AG04450 (cell line): ENCODE measurements around the gene CDC42EP1. TPM values are rescaled to one million over a fixed set of nuclear protein-coding genes. Genes with fewer than 3 reads are reported as not detected.

Source experiments
- CTCF ChIA-PET: fragments of 300-600, 350-600 bp; formaldehyde crosslinking; extraction: SDS; loops from one replicate; lab custom pipeline; 2022; ENCODE audit warnings: antibody characterized with exemption, inconsistent platforms; lab: Charles Lee
- POLR2A ChIA-PET: fragments of 350-600 bp; formaldehyde crosslinking; extraction: SDS; loops from one replicate; lab custom pipeline; 2021; ENCODE audit warnings: antibody characterized with exemption, inconsistent platforms; lab: Yijun Ruan, JAX
- DNase-seq: peaks from one replicate; pipeline ENCODE4 v3.0.0-alpha.2; 2011; ENCODE audit warnings: low read depth, low spot score
- H3K27ac ChIP-seq: one replicate; pipeline ENCODE4 v1.5.1; 2012; ENCODE audit warnings: low read depth, low read length, control low read depth
- H3K27me3 ChIP-seq: one replicate; pipeline ENCODE4 v1.6.0; 2012; ENCODE audit warnings: low read length; ENCODE audit not compliant: control insufficient read depth, insufficient read depth
- H3K4me3 ChIP-seq: 2 replicates; pipeline ENCODE4 v1.5.1; 2011; ENCODE audit warnings: mild to moderate bottlenecking, low read depth, low read length, control low read depth
- H3K9me3 ChIP-seq: 2 replicates; pipeline ENCODE4 v1.5.1; 2012; ENCODE audit warnings: low read length; ENCODE audit not compliant: control insufficient read depth, insufficient read depth
- CTCF ChIP-seq: IDR thresholded peaks from 2 replicates; pipeline ENCODE4 v1.5.1; 2011; ENCODE audit warnings: low read depth, low read length, control low read depth, inconsistent platforms
- polyA plus RNA-seq: library from polyadenylated mRNA; depleted of rRNA; stranded (reverse); fragments of >200 nt; gene quantifications from 2 replicates; pipeline ENCODE4 v1.2.3, GENCODE V29; 2011

Gene CDC42EP1
- polyA plus RNA-seq, 1 experiment, result 13.0 TPM

- CTCF ChIA-PET, result interaction anchor here (1.1 kb wide), 1 partner anchor 12 kb away, joined by 3 read pairs; no protein-coding TSS in a partner anchor
These were observed 5.3 kb upstream of the CDC42EP1 start for GRCh38 chr22:37555029-37555428.

GRCh38 chr22:37556710-37557109, 3.6 kb upstream of the CDC42EP1 start:
- DNase-seq, result no peak
- no peak overlapping the region for H3K4me3 ChIP-seq
- peaks cover 3% of the 10 kb centered on the region for H3K27me3 ChIP-seq
- no peak overlapping the region for H3K27ac ChIP-seq
- ChIA-PET POLR2A (no interaction called here), CTCF (interaction anchor here (1.1 to 2.5 kb wide), 2 partner anchors 12 to 50 kb away, joined by 7 read pairs; no protein-coding TSS in a partner anchor)
- TF ChIP-seq CTCF, result no peak
- H3K9me3 ChIP-seq, result no peaks in the 10 kb centered on the region; the same call in 1 of the 2 replicates

More at GRCh38 chr22:37555029-37555428, 5.3 kb upstream of the CDC42EP1 start:
- Histone ChIP-seq H3K9me3 (no peaks in the 10 kb centered on the region), H3K27ac (no peak overlapping the region), H3K4me3 (no peak overlapping the region), H3K27me3 (peaks cover 3% of the 10 kb centered on the region)
- no peak for TF ChIP-seq CTCF
- POLR2A ChIA-PET, result interaction anchor here (0.6 kb wide), 1 partner anchor 248 kb away, joined by 3 read pairs; no protein-coding TSS in a partner anchor
- no peak for DNase-seq

- DNase-seq, result no peak
- H3K27me3 ChIP-seq, result peaks cover 3% of the 10 kb centered on the region
- H3K4me3 ChIP-seq, result no peak overlapping the region
- ChIA-PET POLR2A (no interaction called here), CTCF (interaction anchor here (0.9 to 2.5 kb wide), 3 partner anchors 10 to 35 kb away, joined by 3 to 7 read pairs (median 5); no protein-coding TSS in a partner anchor)
- TF ChIP-seq CTCF, result no peak
- H3K9me3 ChIP-seq, result no peaks in the 10 kb centered on the region; the same call in 1 of the 2 replicates
- H3K27ac ChIP-seq, result no peak overlapping the region
These were observed 2.8 kb upstream of the CDC42EP1 start for GRCh38 chr22:37557321-37558001.

GRCh38 chr22:37558815-37559214, 1.5 kb upstream of the CDC42EP1 start:
- no peaks in the 10 kb centered on the region; the same call in 1 of the 2 replicates for H3K9me3 ChIP-seq
- H3K27me3 ChIP-seq, result peaks cover 3% of the 10 kb centered on the region
- no peak for TF ChIP-seq CTCF
- CTCF ChIA-PET, result interaction anchor here (2.5 kb wide), 1 partner anchor 14 kb away, joined by 7 read pairs; no protein-coding TSS in a partner anchor
- H3K4me3 ChIP-seq, result no peak overlapping the region
- no peak for DNase-seq
- POLR2A ChIA-PET, result interaction anchor here (2.0 kb wide), 1 partner anchor 12 kb away, joined by 13 read pairs; no protein-coding TSS in a partner anchor
- H3K27ac ChIP-seq, result no peak overlapping the region

GRCh38 chr22:37559521-37559900, 769 bp upstream of the CDC42EP1 start:
- Histone ChIP-seq H3K27me3 (peaks cover 3% of the 10 kb centered on the region), H3K27ac (no peak overlapping the region), H3K9me3 (no peaks in the 10 kb centered on the region; the same call in 1 of the 2 replicates), H3K4me3 (peak overlapping the region; percentile 54)
- ChIA-PET CTCF (interaction anchor here (0.6 to 12.0 kb wide), 2 partner anchors 14 to 193 kb away, joined by 4 to 375 read pairs; no protein-coding TSS in a partner anchor), POLR2A (interaction anchor here (0.5 to 2.0 kb wide), 5 partner anchors 10 to 24 kb away, joined by 3 to 13 read pairs (median 6); no protein-coding TSS in a partner anchor)
- TF ChIP-seq CTCF, result no peak
- DNase-seq, result no peak
